Muscle layer of duodenum (tissue), 2 donors: ENCODE measurements around the gene CADM2.

Experiments used
- H3K27ac ChIP-seq: one replicate; pipeline ENCODE4 v1.7.0; 2013; ENCODE audit warnings: mild to moderate bottlenecking, low read length
- H3K27me3 ChIP-seq: one replicate; pipeline ENCODE4 v1.7.0; 2013; ENCODE audit warnings: low read depth, mild to moderate bottlenecking, control low read depth, low read length
- H3K36me3 ChIP-seq, 2 donors: one replicate each; pipeline ENCODE4 v1.7.0; 2013; ENCODE audit warnings: low read length in 2 of 2, control low read depth in 1 of 2, mild to moderate bottlenecking in 1 of 2; ENCODE audit not compliant: insufficient read depth in 2 of 2, control insufficient read depth in 1 of 2
- H3K4me1 ChIP-seq, 2 donors: one replicate each; pipeline ENCODE4 v1.7.0; 2013; ENCODE audit warnings: low read length in 2 of 2, mild to moderate bottlenecking in 2 of 2, control low read depth in 1 of 2, moderate library complexity in 1 of 2; ENCODE audit not compliant: insufficient read depth in 2 of 2, control insufficient read depth in 1 of 2
- H3K4me3 ChIP-seq, 2 donors: one replicate each; pipeline ENCODE4 v1.7.0; 2013; ENCODE audit warnings: low read length in 2 of 2, low read depth in 1 of 2, mild to moderate bottlenecking in 1 of 2
- H3K9me3 ChIP-seq, 2 donors: one replicate each; pipeline ENCODE4 v1.7.0; 2013; ENCODE audit warnings: low read length in 2 of 2, control low read depth in 1 of 2, mild to moderate bottlenecking in 1 of 2; ENCODE audit not compliant: control insufficient read depth in 1 of 2
- donor health status: healthy.

Gene CADM2

GRCh38 chr3:85210540-85210939 is 251.8 kb downstream of the CADM2 start:
- Histone ChIP-seq H3K27ac (no peak overlapping the region), H3K4me3 (no peak overlapping the region), H3K27me3 (no peaks in the 10 kb centered on the region), H3K4me1 (no peaks in the 10 kb centered on the region), H3K9me3 (no peaks in the 10 kb centered on the region), H3K36me3 (no peaks in the 10 kb centered on the region)

GRCh38 chr3:85228966-85229365 is 270.2 kb downstream of the CADM2 start:
- H3K27me3 ChIP-seq: no peaks in the 10 kb centered on the region
- H3K4me1 ChIP-seq: no peaks in the 10 kb centered on the region
- no peak overlapping the region for H3K27ac ChIP-seq
- no peaks in the 10 kb centered on the region for H3K36me3 ChIP-seq
- peaks cover 0 to 2% of the 10 kb centered on the region in 2 donors for H3K9me3 ChIP-seq
- H3K4me3 ChIP-seq: no peak overlapping the region

DNA sequence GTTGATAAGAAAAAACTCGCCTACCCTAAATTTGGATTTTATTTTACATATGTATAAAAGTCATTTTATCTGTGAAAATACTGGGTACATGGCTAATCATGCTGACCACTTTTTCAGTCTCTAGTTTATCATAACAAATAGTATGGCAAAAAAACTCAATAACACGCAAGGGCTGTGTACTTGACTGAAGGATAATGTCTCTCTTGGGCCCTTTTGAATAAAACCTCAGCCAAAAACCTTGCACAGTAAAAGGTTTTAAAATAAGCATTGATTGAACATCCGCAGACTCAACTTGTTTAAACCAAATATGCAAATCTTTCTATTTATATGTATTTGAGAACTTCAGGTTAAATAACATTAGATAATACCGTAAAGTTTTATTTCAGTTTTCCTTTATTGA is 285.3 kb downstream of the CADM2 start:
- Histone ChIP-seq H3K4me1 (no peaks in the 10 kb centered on the region), H3K4me3 (no peak overlapping the region), H3K27me3 (no peaks in the 10 kb centered on the region), H3K36me3 (no peaks in the 10 kb centered on the region), H3K27ac (no peak overlapping the region), H3K9me3 (no peaks in the 10 kb centered on the region)

GRCh38 chr3:85244519-85244918 is 285.7 kb downstream of the CADM2 start:
- Histone ChIP-seq H3K4me3 (no peak overlapping the region), H3K27ac (no peak overlapping the region), H3K27me3 (no peaks in the 10 kb centered on the region), H3K9me3 (no peaks in the 10 kb centered on the region), H3K36me3 (no peaks in the 10 kb centered on the region), H3K4me1 (no peaks in the 10 kb centered on the region)

DNA sequence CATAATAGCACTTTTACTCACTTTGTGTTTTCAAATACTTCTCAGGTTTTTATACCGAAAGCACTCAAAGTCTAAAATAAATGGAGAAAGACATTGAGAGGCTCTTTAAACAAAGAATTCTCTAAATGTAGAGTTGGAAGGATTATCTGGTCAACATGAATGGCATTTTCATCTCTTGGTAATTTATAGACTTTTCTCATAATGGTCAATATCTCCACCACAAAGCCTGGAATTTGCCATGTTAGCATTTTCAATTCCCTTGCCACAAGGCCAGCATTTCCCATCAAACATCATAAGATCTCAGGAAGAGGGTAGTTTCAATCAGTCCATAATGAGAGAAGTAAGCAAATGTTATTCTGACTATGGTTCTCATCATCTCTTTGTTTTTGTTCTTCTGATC is 293.0 kb downstream of the CADM2 start:
- H3K4me3 ChIP-seq: no peak overlapping the region
- no peak overlapping the region for H3K27ac ChIP-seq
- H3K36me3 ChIP-seq: no peaks in the 10 kb centered on the region
- no peaks in the 10 kb centered on the region for H3K9me3 ChIP-seq
- no peaks in the 10 kb centered on the region for H3K4me1 ChIP-seq
- no peaks in the 10 kb centered on the region for H3K27me3 ChIP-seq

GRCh38 chr3:85252686-85253085 is 293.9 kb downstream of the CADM2 start:
- Histone ChIP-seq H3K36me3 (no peaks in the 10 kb centered on the region), H3K27ac (no peak overlapping the region), H3K4me3 (no peak overlapping the region), H3K9me3 (no peaks in the 10 kb centered on the region), H3K4me1 (no peaks in the 10 kb centered on the region), H3K27me3 (no peaks in the 10 kb centered on the region)

DNA sequence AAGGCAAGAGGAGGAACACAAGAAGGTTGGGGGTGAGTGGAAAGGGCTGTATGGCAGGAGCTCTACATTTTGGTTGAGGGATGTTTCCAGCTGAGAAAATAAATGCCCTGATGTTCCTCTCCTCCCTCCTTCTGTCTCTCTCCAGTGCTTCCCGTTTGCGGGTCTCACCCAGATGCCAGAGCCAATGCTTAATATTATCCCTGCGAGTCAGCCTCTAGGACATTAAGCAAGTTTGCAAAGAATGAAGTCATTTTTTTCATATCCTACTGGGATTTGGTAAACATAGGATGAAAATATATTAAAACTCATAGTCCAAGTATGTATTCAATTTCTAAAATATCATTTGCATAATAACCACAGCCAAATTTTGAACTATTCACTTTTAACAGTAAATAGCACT is 295.9 kb downstream of the CADM2 start:
- Histone ChIP-seq H3K27ac (no peak overlapping the region), H3K4me3 (no peak overlapping the region)

DNA sequence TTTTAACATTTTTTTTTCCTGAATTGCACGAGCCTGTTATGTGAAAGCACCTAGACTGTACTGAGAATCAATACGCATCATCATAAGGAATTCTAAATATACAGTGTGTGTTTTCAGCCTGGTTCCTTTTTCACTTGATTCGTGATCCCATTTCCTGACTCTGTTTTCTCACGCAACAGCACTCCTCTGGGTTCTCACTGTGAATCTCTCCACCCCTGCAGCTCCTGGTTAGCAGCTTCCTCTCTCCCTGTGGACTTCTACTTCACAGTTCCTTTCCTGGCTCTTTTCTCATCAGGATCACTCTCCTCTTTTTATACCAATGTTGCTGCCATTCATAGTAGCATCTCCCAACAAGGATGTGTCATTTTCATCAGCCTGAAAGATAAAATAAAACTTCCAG is 297.2 kb downstream of the CADM2 start:
- Histone ChIP-seq H3K4me3 (no peak overlapping the region), H3K27ac (no peak overlapping the region), H3K36me3 (no peaks in the 10 kb centered on the region)

More for the DNA sequence above, 295.9 kb downstream of the CADM2 start:
- no peaks in the 10 kb centered on the region for H3K4me1 ChIP-seq
- H3K36me3 ChIP-seq: no peaks in the 10 kb centered on the region
- H3K27me3 ChIP-seq: no peaks in the 10 kb centered on the region
- H3K9me3 ChIP-seq: no peaks in the 10 kb centered on the region

GRCh38 chr3:85258326-85258725 is 299.5 kb downstream of the CADM2 start:
- H3K27me3 ChIP-seq: no peaks in the 10 kb centered on the region
- no peak overlapping the region for H3K4me3 ChIP-seq
- no peaks in the 10 kb centered on the region for H3K36me3 ChIP-seq
- no peaks in the 10 kb centered on the region for H3K4me1 ChIP-seq
- no peak overlapping the region for H3K27ac ChIP-seq
- no peaks in the 10 kb centered on the region for H3K9me3 ChIP-seq

More for the DNA sequence above, 297.2 kb downstream of the CADM2 start:
- Histone ChIP-seq H3K27me3 (no peaks in the 10 kb centered on the region), H3K4me1 (no peaks in the 10 kb centered on the region), H3K9me3 (no peaks in the 10 kb centered on the region)

DNA sequence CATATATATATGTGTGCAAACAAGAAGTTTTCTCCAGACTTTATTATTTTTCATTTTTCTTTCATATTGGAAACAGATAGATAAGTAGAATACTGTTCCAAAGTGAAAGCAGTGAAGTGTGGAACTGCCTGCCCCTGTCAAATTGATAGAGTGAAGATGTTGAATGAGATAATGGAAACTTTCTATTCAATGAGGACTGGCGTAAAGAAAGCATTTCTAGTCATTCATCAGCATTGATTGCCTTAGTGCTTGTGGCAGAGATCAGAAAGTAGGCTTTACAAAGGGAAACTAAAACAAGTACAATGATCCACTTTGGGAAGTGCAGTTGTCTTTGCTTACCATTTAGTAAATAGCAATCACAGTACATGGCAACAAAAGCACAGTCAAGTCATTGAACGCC is 300.0 kb downstream of the CADM2 start:
- Histone ChIP-seq H3K27ac (no peak overlapping the region), H3K4me1 (no peaks in the 10 kb centered on the region), H3K9me3 (no peaks in the 10 kb centered on the region), H3K4me3 (no peak overlapping the region), H3K27me3 (no peaks in the 10 kb centered on the region), H3K36me3 (no peaks in the 10 kb centered on the region)

DNA sequence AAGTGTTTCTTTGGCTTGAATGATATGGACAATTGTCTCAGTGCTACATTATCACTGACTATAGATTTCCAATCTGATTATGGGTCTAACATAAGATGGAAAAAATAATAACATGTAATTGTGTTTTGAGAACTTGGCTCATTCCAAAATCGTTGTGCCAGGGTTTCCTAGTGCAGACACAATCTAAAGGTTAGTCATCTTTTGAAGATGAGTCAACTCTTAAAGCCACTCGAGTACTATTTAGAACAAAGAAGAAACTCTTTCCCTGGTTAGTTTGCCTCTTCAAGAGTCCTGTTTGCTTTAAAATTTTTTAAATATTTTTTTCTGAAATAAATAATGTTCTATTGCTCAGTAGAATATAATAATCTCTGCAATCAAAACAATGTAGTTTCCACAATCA is 301.0 kb downstream of the CADM2 start:
- H3K4me3 ChIP-seq: no peak overlapping the region
- H3K36me3 ChIP-seq: no peaks in the 10 kb centered on the region
- H3K27ac ChIP-seq: no peak overlapping the region
- H3K9me3 ChIP-seq: no peaks in the 10 kb centered on the region
- H3K27me3 ChIP-seq: no peaks in the 10 kb centered on the region
- no peaks in the 10 kb centered on the region for H3K4me1 ChIP-seq

DNA sequence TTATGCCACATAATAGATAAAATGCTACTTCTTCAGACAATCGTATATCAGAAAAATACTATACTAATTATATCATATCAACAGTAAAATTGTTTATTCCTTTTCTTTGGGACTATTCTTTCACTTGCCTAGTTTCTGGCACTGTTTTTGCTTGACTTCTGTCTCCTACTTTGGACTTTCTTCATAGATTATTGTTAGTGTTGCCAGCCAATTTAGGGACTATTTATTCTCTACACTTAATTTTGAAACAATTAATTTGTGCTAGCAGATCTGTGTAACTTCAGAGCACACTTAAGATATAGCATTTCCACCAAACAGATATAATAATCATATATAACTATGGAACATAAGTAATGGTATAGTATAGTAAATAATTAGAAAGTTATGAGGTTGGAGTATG is 305.6 kb downstream of the CADM2 start:
- Histone ChIP-seq H3K27me3 (no peaks in the 10 kb centered on the region), H3K4me1 (no peaks in the 10 kb centered on the region), H3K36me3 (no peaks in the 10 kb centered on the region), H3K9me3 (no peaks in the 10 kb centered on the region), H3K4me3 (no peak overlapping the region), H3K27ac (no peak overlapping the region)
